Vagina (tissue), 2 donors: ENCODE data around the gene EIF4G1.

Experiments
- POLR2A ChIP-seq, 2 donors: fragments of 450-650 bp; IDR thresholded peaks; one replicate each; pipeline ENCODE4 v1.6.1; 2017; ENCODE audit warnings: antibody characterized with exemption in 2 of 2, mild to moderate bottlenecking in 2 of 2, moderate library complexity in 2 of 2
- POLR2AphosphoS5 ChIP-seq, 2 donors: sonication (generic); formaldehyde crosslinking; IDR thresholded peaks; one replicate each; pipeline ENCODE4 v1.9.0; 2017; ENCODE audit warnings: antibody characterized with exemption in 2 of 2, mild to moderate bottlenecking in 2 of 2, low read depth in 1 of 2; ENCODE audit not compliant: insufficient read depth in 1 of 2
- TF ChIP-seq, protein P1 (sequence below), 3 experiments: fragments of 450-650 bp in 2 of 3; fragments of 200-600 bp in 1 of 3; sonication (generic) in 1 of 3; IDR thresholded peaks; one replicate each; pipeline ENCODE4 v1.5.1; 2017 to 2019; ENCODE audit warnings: antibody characterized with exemption in 3 of 3, mild to moderate bottlenecking in 2 of 3, moderate library complexity in 2 of 3

DNA sequence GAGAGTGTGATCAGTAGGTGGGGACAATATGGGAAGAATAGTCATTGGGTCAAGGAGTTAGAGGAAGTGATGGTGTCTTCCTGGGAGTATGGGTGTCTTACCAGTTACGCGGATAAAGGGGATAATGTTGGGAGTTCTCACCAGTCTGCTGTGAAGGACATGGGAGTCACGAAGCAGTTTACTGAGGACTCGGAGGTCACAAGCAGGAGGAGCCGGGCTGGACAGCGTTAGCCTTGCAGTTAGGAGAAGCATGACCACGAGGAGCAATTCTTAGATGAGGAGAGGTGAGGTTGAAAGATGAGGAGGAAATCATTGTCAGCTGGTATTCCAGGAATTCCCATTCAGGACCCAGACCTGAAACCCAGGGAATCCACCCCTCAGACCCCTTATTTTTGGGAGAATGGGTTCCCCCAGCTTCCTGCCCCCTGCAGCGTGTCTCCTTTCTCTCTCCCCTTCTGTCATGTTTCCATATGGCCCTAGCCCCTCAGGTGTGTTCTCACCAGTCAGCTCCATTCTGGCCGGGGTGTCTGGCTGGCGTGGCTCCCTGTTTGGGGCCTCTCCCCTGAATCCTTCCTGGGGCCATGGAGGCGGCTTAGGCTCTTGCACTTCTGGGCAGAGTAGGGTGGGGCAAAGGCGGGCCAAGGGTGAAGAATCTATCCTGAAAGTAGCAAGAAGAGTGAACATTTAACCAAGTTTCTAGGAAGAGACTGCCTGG lies 61.5 kb downstream of the EIF4G1 start:
- TF ChIP-seq, protein P1, sequence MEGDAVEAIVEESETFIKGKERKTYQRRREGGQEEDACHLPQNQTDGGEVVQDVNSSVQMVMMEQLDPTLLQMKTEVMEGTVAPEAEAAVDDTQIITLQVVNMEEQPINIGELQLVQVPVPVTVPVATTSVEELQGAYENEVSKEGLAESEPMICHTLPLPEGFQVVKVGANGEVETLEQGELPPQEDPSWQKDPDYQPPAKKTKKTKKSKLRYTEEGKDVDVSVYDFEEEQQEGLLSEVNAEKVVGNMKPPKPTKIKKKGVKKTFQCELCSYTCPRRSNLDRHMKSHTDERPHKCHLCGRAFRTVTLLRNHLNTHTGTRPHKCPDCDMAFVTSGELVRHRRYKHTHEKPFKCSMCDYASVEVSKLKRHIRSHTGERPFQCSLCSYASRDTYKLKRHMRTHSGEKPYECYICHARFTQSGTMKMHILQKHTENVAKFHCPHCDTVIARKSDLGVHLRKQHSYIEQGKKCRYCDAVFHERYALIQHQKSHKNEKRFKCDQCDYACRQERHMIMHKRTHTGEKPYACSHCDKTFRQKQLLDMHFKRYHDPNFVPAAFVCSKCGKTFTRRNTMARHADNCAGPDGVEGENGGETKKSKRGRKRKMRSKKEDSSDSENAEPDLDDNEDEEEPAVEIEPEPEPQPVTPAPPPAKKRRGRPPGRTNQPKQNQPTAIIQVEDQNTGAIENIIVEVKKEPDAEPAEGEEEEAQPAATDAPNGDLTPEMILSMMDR (IDR thresholded peaks at IDR 0.05) = no peak
- no peak for TF ChIP-seq POLR2A (IDR thresholded peaks at IDR 0.05)
- TF ChIP-seq POLR2AphosphoS5 (IDR thresholded peaks at IDR 0.05; ENCODE audit: insufficient read depth in 1 of 2, low read depth in 1 of 2) = no peak
